HCT116 (cell line): ENCODE data around the gene PUM1. TPM values are rescaled to one million over a fixed set of nuclear protein-coding genes. Genes with fewer than 3 reads are reported as not detected.

Experiments
- ATAC-seq: fragments of 200-7000 bp; cut with Tn5 transposase; 2 replicates; pipeline ENCODE4 v1.9.1; 2020; ENCODE audit warnings: mild to moderate bottlenecking, moderate library complexity
- BruUV-seq: library from RNA; stranded (reverse); fragments of 400-500 nt; replicated peaks from 2 replicates; lab custom pipeline; 2021; lab: Mats Ljungman, UMichigan
- CTCF ChIA-PET: fragments of 300-600 bp; sonication (Branson Sonifier 250); formaldehyde crosslinking; loops from one replicate; lab custom pipeline; 2021; ENCODE audit warnings: antibody characterized with exemption; lab: Charles Lee
- POLR2A ChIA-PET: fragments of 300-600, 350-600 bp; sonication (Branson Sonifier 250); formaldehyde crosslinking; loops from one replicate; lab custom pipeline; 2021; ENCODE audit warnings: antibody characterized with exemption; lab: Charles Lee
- RAD21 ChIA-PET, 2 experiments: fragments of 300-600 bp; sonication (Branson Sonifier 250); formaldehyde crosslinking; loops; one replicate each; lab custom pipeline; 2023; ENCODE audit warnings: low total read pairs in 2 of 2; ENCODE audit not compliant: uncharacterized antibody in 2 of 2, unreplicated experiment in 2 of 2, low non-redundant PET in 1 of 2; lab: Charles Lee
- DNase-seq: peaks from one replicate; pipeline ENCODE4 v3.0.0-alpha.2; 2010; ENCODE audit warnings: low read depth, low spot score
- H2AFZ ChIP-seq: fragments of 200-600 bp; shearing (Covaris generic), sonication (generic); 2 replicates; pipeline ENCODE4 v1.6.1; 2017; ENCODE audit warnings: low read depth, mixed run types, mixed read lengths, antibody characterized with exemption, low read length; ENCODE audit not compliant: poor library complexity, severe bottlenecking
- H3K27ac ChIP-seq: 2 replicates; pipeline ENCODE4 v1.5.1; 2012; ENCODE audit warnings: low read depth, low read length
- H3K27me3 ChIP-seq: fragments of 200-600 bp; sonication (generic); 2 replicates; pipeline ENCODE4 v1.6.1; 2016; ENCODE audit warnings: mixed run types, low read length, mixed read lengths; ENCODE audit not compliant: insufficient read depth
- H3K36me3 ChIP-seq, 2 experiments: fragments of 200-500 bp in 1 of 2; fragments of 200-600 bp in 1 of 2; sonication (Bioruptor generic) in 1 of 2; sonication (generic) in 1 of 2; 2 replicates each; pipeline versions ENCODE4 v1.5.1 to v1.6.1; 2014 to 2016; ENCODE audit warnings: low read length in 2 of 2, inconsistent platforms in 1 of 2, mixed read lengths in 1 of 2, mixed run types in 1 of 2; ENCODE audit not compliant: insufficient read depth in 2 of 2, control insufficient read depth in 1 of 2
- H3K4me1 ChIP-seq, 2 experiments: fragments of 200-600 bp in 1 of 2; sonication (generic) in 1 of 2; 2 replicates each; pipeline versions ENCODE4 v1.5.1 to v1.6.1; 2012 to 2017; ENCODE audit warnings: low read length in 2 of 2, inconsistent platforms in 1 of 2, mild to moderate bottlenecking in 1 of 2, mixed read lengths in 1 of 2, mixed run types in 1 of 2, moderate library complexity in 1 of 2; ENCODE audit not compliant: insufficient read depth in 2 of 2, control insufficient read depth in 1 of 2
- H3K4me2 ChIP-seq: fragments of 200-600 bp; sonication (generic); 2 replicates; pipeline ENCODE4 v1.6.1; 2017; ENCODE audit warnings: mixed run types, low read length, mixed read lengths
- H3K4me3 ChIP-seq, 2 experiments: fragments of 200-600 bp in 1 of 2; sonication (generic) in 1 of 2; replicated peaks in 1 of 2; 2 replicates each; pipeline ENCODE4 v1.5.1; 2011 to 2016; ENCODE audit warnings: low read length in 2 of 2, control low read depth in 1 of 2, low read depth in 1 of 2, mild to moderate bottlenecking in 1 of 2, mixed read lengths in 1 of 2, mixed run types in 1 of 2
- H3K79me2 ChIP-seq: fragments of 200-600 bp; sonication (generic); 2 replicates; pipeline ENCODE4 v1.6.1; 2017; ENCODE audit warnings: mild to moderate bottlenecking, mixed run types, low read length, moderate library complexity, mixed read lengths; ENCODE audit not compliant: insufficient read depth
- H3K9ac ChIP-seq: fragments of 200-600 bp; sonication (generic); 2 replicates; pipeline ENCODE4 v1.6.1; 2016; ENCODE audit warnings: low read length, mixed read lengths
- H3K9me2 ChIP-seq: fragments of 200-600 bp; sonication (generic), shearing (Covaris generic); 2 replicates; pipeline ENCODE4 v1.6.1; 2017; ENCODE audit warnings: mixed run types, mild to moderate bottlenecking, moderate library complexity; ENCODE audit not compliant: insufficient read depth
- H3K9me3 ChIP-seq, 2 experiments: fragments of 200-500 bp in 1 of 2; fragments of 200-600 bp in 1 of 2; sonication (Bioruptor generic) in 1 of 2; sonication (generic) in 1 of 2; 2 replicates each; pipeline ENCODE4 v1.6.1; 2014 to 2017; ENCODE audit warnings: low read length in 2 of 2, mixed read lengths in 2 of 2, inconsistent platforms in 1 of 2, low read depth in 1 of 2, mild to moderate bottlenecking in 1 of 2, mixed run types in 1 of 2, moderate library complexity in 1 of 2; ENCODE audit not compliant: control insufficient read depth in 1 of 2, insufficient read depth in 1 of 2
- H4K20me1 ChIP-seq: fragments of 200-600 bp; sonication (generic), shearing (Covaris generic); 2 replicates; pipeline ENCODE4 v1.6.1; 2017; ENCODE audit warnings: mixed run types, mild to moderate bottlenecking, moderate library complexity; ENCODE audit not compliant: insufficient read depth
- EGR1 ChIP-seq: IDR thresholded peaks from 2 replicates; pipeline ENCODE4 v1.6.1; 2012; ENCODE audit warnings: low read depth
- ELF1 ChIP-seq: IDR thresholded peaks from 2 replicates; pipeline ENCODE4 v1.6.1; 2012; ENCODE audit warnings: low read depth, borderline replicate concordance
- POLR2AphosphoS5 ChIP-seq: IDR thresholded peaks from 2 replicates; pipeline ENCODE4 v1.6.1; 2011; ENCODE audit warnings: mild to moderate bottlenecking, low read depth, low read length, moderate library complexity
- RAD21 ChIP-seq: IDR thresholded peaks from 2 replicates; pipeline ENCODE4 v1.6.1; 2012; ENCODE audit warnings: low read depth, mild to moderate bottlenecking
- REST ChIP-seq: IDR thresholded peaks from 2 replicates; pipeline ENCODE4 v1.6.1; 2012; ENCODE audit warnings: low read depth
- SP1 ChIP-seq: IDR thresholded peaks from 2 replicates; pipeline ENCODE4 v1.6.1; 2012; ENCODE audit warnings: low read depth
- ZFX ChIP-seq: fragments of 450-650 bp; IDR thresholded peaks from 2 replicates; pipeline ENCODE4 v1.6.1; 2017
- intact Hi-C: fragments of 100-400 bp; cut with micrococcal nuclease; formaldehyde crosslinking; loops from 2 replicates; pipeline ENCODE4 v1.10.0; 2022
- total RNA-seq: library from RNA; stranded (reverse); gene quantifications from one replicate; pipeline ENCODE4 v1.2.1, GENCODE V29; 2021; ENCODE audit not compliant: unreplicated experiment
- TF ChIP-seq, protein P1 (sequence below), 3 experiments: fragments of 200-600 bp in 1 of 3; sonication (generic) in 1 of 3; IDR thresholded peaks in 2 of 3; conservative IDR thresholded peaks in 1 of 3; 2 replicates each; pipeline ENCODE4 v1.5.1; 2012 to 2017; ENCODE audit warnings: low read depth in 2 of 3, low read length in 2 of 3, antibody characterized with exemption in 1 of 3, borderline replicate concordance in 1 of 3, control low read depth in 1 of 3, mild to moderate bottlenecking in 1 of 3, mixed read lengths in 1 of 3, mixed run types in 1 of 3, moderate library complexity in 1 of 3; ENCODE audit not compliant: insufficient read depth in 1 of 3

PUM1 gene
- total RNA-seq, 1 experiment from 2014 or later, result 113 TPM

- POLR2A ChIA-PET, result no interaction called here
- CTCF ChIA-PET, result interaction anchor here (1.1 to 1.9 kb wide), 5 partner anchors 9 to 211 kb away, joined by 4 to 13 read pairs (median 7); no protein-coding TSS in a partner anchor
- no peak overlapping the region for H3K9ac ChIP-seq
- intact Hi-C loops, result loop anchor here (1.0 to 5.0 kb wide), 2 partner anchors 128 to 147 kb away; no protein-coding TSS in a partner anchor
- H3K27ac ChIP-seq, result no peak overlapping the region
- H2AFZ ChIP-seq, result no peak overlapping the region
- peaks cover 4 to 16% of the 10 kb centered on the region in 2 experiments; a peak in 2 of 4 replicates for H3K36me3 ChIP-seq
- no peaks in the 10 kb centered on the region for H3K9me2 ChIP-seq
- no peaks in the 10 kb centered on the region for H3K27me3 ChIP-seq
- ATAC-seq (peak; percentile 81), DNase-seq (no peak)
- peaks cover 0 to 8% of the 10 kb centered on the region in 2 experiments; a peak in 1 of 4 replicates for H3K4me1 ChIP-seq
- H3K4me3 ChIP-seq, result no peak overlapping the region
- TF ChIP-seq ELF1 (no peak), ZFX (peak; percentile 39; the same call in 1 of the 2 replicates), SP1 (no peak), EGR1 (no peak), REST (no peak), RAD21 (peak; percentile 81), POLR2AphosphoS5 (0 out of 2 replicates have a peak, but pooled peaks have one; percentile 22)
- TF ChIP-seq, protein P1, sequence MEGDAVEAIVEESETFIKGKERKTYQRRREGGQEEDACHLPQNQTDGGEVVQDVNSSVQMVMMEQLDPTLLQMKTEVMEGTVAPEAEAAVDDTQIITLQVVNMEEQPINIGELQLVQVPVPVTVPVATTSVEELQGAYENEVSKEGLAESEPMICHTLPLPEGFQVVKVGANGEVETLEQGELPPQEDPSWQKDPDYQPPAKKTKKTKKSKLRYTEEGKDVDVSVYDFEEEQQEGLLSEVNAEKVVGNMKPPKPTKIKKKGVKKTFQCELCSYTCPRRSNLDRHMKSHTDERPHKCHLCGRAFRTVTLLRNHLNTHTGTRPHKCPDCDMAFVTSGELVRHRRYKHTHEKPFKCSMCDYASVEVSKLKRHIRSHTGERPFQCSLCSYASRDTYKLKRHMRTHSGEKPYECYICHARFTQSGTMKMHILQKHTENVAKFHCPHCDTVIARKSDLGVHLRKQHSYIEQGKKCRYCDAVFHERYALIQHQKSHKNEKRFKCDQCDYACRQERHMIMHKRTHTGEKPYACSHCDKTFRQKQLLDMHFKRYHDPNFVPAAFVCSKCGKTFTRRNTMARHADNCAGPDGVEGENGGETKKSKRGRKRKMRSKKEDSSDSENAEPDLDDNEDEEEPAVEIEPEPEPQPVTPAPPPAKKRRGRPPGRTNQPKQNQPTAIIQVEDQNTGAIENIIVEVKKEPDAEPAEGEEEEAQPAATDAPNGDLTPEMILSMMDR (IDR thresholded peaks at IDR 0.05 in 2 of 3, conservative IDR thresholded peaks at IDR 0.05 in 1 of 3; ENCODE audit: borderline replicate concordance in 1 of 3, insufficient read depth in 1 of 3, low read depth in 2 of 3, low read length in 2 of 3), result peak; percentile 66 to 81 (median 72); a peak in 5 of 6 replicates
- RAD21 ChIA-PET, result interaction anchor here in 1 of 2 experiments (1.1 kb wide), 1 partner anchor 211 kb away, joined by 3 read pairs; no protein-coding TSS in a partner anchor
- H3K9me3 ChIP-seq, result no peaks in the 10 kb centered on the region
- H3K4me2 ChIP-seq, result no peak overlapping the region
- H4K20me1 ChIP-seq, result no peaks in the 10 kb centered on the region
- peaks cover 3% of the 10 kb centered on the region; the same call in 1 of the 2 replicates for H3K79me2 ChIP-seq
- BruUV-seq, result TSS peak; percentile 26
Measured at GRCh38 chr1:30929135-30929889, 136.2 kb downstream of the PUM1 start.
